HG02943 (cell line): ENCODE data around the gene SMIM14.
"Not testable (repeated sequence)": the region's sequence is repeated elsewhere in the genome, so short reads cannot be mapped to it uniquely, and the experiment has no call there.

Experiments used
- ATAC-seq: cut with Tn5 transposase; IDR thresholded peaks from one replicate; pipeline ENCODE4 v1.9.1; 2021; ENCODE audit warnings: mild to moderate bottlenecking, low read depth, moderate library complexity; ENCODE audit not compliant: unreplicated experiment

Gene SMIM14

GRCh38 chr4:39542611-39543012, 96.1 kb downstream of the SMIM14 start:
- ATAC-seq = no peak

DNA sequence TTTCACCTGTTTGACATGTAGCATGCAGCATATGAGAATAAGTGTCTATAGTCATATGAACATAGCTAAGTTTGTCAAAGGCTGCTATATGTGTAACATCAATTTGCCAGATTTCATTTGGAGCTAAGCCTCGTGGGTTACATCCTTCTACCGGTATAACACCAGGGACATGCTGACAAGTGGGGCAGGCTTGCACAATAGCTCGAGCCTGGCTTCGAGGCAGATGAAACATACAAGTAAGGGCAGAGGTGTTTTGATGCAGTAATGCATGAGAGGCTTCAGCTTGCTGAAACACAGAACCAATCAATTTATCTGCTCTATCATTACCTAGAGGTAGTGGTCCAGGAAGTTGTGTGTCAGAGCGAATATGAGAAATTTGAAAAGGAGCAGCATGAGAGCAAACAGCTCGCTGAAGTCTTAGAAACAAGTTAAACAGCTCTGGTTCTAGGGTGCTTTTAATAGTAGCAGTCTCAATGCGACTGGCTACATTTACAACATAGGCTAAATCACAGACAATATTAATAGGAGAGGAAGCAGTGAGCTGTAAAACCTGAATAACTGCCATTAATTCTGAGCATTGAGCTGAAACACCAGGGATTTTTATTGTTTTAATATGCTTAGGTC, 96.6 kb downstream of the SMIM14 start:
- ATAC-seq = no peak

DNA sequence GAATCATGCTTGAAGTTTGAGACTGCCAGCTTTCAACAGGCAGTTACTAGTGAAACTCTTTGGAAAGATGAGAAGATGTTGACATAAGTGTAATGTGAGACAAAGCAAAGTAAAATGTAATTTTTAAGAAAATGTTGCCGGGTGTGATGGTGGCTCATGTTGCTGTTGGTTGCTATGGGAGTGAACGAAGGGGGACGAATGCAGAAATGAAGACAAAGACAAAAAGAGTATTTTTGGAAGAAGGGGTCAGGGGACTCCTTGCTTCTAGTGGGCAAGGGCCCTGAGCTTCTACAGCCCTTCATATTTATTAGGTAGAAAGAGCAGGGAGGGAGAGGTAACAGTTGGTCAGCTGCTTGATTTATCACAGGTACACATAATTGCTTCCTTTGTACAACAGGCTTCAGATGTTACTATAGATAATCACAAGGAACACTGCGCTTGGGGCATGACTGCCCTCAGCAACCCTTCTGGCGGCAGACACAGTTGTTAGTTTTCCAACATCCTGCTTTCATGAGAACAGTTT, 99.5 kb downstream of the SMIM14 start:
- no peak for ATAC-seq

GRCh38 chr4:39533541-39533940, 105.1 kb downstream of the SMIM14 start:
- no peak for ATAC-seq

GRCh38 chr4:39532237-39532636, 106.4 kb downstream of the SMIM14 start:
- not testable (repeated sequence) for ATAC-seq

GRCh38 chr4:39530682-39531081, 108.0 kb downstream of the SMIM14 start:
- ATAC-seq = no peak

- no peak for ATAC-seq
Observed at GRCh38 chr4:39529534-39529933, 109.1 kb downstream of the SMIM14 start.

DNA sequence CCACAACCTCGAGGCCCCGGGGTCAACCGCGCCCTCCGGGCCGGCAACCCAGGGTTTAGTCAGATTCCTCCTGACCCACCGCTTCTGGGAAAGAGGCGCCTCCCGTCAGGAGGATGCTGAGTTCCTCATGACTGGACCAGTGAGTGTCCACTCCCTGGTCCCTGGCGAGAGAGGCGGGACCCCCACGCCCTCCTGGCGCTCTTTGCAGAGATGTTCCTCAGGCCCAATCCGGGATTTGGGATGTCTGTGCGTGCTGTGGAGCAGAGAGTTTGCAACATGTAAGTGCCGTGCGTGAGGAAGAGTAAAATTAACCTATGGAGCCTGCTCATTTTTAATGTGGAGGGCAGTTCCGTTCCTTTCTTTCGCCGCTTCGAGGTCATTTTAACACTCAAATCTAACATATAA, 110.6 kb downstream of the SMIM14 start:
- ATAC-seq = no peak

DNA sequence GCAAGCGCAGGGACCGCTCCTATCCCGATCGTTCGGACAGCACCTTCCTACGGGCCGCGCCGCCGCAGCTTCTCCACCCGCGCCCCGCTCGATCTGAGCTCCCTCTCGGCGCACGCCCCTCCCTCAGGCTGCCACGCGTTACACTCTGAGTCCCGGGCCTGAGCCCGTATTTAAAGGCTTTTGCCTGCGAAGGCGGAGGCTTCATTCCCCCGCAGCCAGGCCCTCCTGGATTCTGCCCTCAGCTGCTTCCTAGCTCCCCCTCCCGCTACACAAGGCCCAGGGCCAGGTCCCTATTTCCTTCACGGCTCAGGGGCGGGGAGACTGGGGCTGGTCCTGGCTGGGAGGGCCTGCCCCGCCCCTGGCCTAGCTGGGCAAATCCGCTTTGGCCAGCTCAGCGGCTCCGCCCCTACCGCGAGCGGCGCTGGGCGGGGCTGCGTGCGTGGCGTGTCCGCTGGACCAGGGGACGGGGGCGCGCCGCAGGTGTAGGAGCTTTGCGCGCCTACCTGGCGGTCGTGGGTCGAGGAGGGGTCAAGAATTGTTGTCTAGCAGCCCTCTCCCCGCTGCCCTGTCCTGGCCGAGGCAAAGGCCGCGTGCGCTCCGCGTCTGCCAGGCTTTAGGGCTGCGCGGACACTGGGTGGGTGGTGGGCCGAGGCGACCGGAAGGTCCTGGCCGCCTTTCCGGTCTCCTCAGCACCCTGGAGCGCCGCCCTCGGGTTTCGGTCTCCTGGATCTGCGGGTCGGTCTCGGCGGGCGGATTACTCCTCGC, 111.2 kb downstream of the SMIM14 start, which contains the start of gene UGDH:
Gene UGDH, minus strand, starts transcription at position 144 of the 765 bp plus-strand sequence. CDS start 5,927 bp downstream, outside the sequence.
- ATAC-seq = peak; percentile 93

DNA sequence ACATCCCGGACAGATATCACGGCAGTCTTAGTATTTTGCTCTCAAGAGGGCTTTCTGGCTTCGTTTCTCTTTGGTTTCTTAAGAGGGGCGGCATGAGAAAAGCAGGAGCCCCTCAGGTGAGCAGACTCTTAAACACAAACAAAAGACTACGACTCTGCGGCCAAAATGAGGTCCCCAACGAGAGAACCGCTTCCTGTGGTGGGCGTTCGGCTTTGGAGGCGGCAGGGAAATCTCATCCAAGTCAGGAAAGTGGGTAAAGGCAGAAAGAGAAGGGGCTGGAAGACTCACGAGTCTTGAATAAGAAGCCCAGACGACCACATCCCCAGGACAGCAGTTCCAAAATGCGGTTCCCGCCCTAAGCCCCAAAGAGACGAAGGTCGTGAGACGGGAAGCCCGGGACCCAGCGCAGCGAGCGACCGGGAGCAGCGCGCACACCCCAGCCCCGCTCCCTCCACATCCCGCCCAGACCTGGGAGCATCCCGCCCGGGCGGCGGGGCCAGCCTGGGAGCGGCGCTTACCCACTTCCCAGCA, 111.8 kb downstream of the SMIM14 start:
- ATAC-seq = peak; percentile 19

- no peak for ATAC-seq
Observed at GRCh38 chr4:39525822-39526690, 112.6 kb downstream of the SMIM14 start.

DNA sequence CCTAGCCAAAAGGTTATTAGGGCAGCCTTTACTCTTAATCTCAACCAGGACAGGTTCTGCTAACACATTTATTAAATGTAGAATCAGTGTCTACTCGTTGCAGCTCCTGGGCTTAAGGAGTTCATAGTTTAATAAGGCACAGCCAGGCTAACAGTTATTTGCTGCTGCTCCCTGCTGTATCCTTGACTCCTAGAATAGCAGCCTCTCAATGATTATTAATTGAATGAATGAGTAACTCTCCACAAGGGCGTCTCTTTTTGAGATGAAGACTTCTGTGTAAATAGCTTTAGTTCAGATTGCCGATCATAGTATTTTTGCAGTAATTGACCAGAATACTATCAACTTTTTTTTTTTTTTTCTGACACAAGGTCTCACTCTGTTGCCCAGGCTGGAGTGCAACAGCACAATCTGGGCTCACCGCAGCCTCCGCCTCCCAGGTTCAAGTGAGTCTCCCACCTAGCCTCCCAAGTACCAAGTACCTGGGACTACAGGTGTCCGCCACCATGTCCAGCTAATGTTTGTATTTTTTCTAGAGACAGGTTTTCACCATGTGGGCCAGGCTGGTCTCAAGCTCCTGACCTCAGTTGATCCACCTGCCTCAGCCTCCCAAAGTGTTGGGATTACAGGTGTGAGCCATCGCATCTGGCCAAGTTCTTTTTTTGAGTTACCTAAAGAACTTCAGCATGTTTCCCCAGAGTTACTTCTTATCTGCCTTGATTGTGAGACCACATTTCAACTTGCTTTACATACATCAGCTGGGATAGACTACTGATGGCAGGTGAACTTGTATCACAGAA, 114.3 kb downstream of the SMIM14 start:
- ATAC-seq = no peak

DNA sequence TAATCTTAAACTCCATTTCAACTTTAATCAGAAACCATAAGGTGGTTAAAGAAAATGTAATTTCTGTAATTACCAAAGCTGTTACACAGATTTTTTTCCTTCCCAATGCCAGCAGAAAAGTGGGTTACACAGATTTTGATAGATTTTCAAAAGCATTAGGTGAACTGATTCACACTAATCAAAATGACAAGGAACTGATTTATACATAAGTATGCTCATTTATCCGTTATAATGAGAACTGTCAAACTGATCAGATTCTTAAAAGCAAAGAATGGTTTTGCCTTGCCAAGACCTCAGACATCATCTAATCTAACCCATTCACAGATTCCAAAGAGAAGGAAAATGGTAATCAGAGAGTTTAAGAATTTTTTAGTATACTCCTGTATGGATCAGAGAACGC, 116.6 kb downstream of the SMIM14 start:
- ATAC-seq = no peak

DNA sequence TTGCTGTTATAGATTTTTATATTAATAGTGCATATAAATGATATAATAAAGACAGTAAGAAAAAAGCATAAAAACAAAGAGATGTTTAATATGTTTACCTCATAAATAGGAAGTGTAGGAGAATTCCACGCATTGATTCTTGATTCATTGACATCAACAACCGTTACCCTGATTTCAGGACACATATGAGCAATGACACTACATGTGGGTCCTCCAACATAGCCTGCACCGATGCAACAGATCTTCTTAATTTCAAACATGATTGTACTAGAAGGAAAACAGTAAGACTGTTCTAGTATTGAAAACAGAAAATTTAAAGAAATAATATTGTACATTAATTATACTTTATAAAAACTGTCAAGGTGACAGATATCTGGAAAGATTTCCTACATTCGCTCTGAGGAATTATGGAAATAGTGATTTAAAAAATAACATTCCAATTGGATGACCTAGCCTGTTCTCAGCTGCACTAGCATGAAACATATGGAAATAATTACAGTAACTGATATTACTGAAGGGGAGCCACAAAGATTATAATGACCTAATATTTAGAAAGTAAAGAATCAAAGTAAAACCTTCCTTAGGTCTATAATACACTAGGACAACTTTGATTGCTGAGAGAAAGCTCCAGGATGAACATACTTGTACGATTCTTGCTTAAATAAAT, 117.3 kb downstream of the SMIM14 start:
- ATAC-seq = no peak

- ATAC-seq = no peak
Observed at GRCh38 chr4:39518484-39518883, 120.2 kb downstream of the SMIM14 start.

- no peak for ATAC-seq
Observed at GRCh38 chr4:39516407-39516966, 122.2 kb downstream of the SMIM14 start.

DNA sequence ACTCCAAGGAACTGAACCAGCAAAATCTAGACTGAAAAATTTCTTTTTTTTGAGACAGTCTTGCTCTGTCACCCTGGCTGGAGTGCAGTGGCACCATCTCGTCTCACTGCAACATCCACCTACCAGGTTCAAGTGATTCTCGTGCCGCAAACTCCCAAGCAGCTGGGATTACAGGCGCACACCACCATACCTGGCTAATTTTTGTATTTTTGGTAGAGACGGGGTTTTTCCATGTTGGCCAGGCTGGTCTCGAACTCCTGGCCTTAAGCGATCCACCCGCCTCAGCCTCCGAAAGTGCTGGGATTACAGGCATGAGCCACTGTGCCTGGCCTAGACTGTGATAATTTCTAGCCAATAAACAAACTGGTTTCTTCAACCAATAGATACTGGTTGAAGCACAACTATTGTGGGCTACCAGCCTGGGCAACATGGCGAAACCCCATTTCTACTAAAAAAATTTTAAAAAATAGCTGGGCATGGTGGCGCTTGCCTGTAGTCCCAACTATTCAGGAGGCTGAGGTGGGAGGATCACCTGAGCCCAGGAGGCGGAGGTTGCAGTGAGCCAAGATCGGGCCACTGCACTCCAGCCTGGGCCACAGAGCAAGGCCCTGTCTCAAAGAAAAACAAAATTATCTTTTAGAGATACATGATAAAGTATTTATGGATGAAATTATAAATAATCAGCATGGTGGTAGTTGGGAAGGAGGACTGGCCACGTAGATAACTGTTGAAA, 122.8 kb downstream of the SMIM14 start:
- ATAC-seq = not testable (repeated sequence)

- ATAC-seq = no peak
Observed at GRCh38 chr4:39514888-39515401, 123.7 kb downstream of the SMIM14 start.
